HFFc6 (cell line): ENCODE data around the gene TANGO2. TPM values are rescaled to one million over a fixed set of nuclear protein-coding genes. Genes with fewer than 3 reads are reported as not detected.

Experiments used
- DNase-seq: peaks from one replicate; pipeline ENCODE4 v3.0.0-alpha.2; 2018
- H3K27ac Mint-ChIP-seq: 2 replicates; pipeline ENCODE4 v1.8.0; 2020; ENCODE audit warnings: mild to moderate bottlenecking, mixed read lengths
- H3K27me3 Mint-ChIP-seq: 2 replicates; pipeline ENCODE4 v1.8.0; 2021; ENCODE audit warnings: mild to moderate bottlenecking, moderate library complexity, mixed read lengths; ENCODE audit not compliant: insufficient read depth
- H3K36me3 Mint-ChIP-seq: 2 replicates; pipeline ENCODE4 v1.8.0; 2021; ENCODE audit warnings: low read depth, mixed read lengths
- H3K4me1 Mint-ChIP-seq: 2 replicates; pipeline ENCODE4 v1.8.0; 2020; ENCODE audit warnings: low read depth, mixed read lengths
- H3K4me3 Mint-ChIP-seq: 2 replicates; pipeline ENCODE4 v1.8.0; 2020; ENCODE audit warnings: mild to moderate bottlenecking, moderate library complexity, mixed read lengths
- H3K9me3 Mint-ChIP-seq: 2 replicates; pipeline ENCODE4 v1.8.0; 2020; ENCODE audit warnings: mild to moderate bottlenecking, mixed read lengths
- CTCF ChIP-seq: fragments of 200-600 bp; sonication (generic); IDR thresholded peaks from 2 replicates; pipeline ENCODE4 v1.5.0; 2021; ENCODE audit warnings: antibody characterized with exemption, mild to moderate bottlenecking
- total RNA-seq, 6 experiments: library from RNA; stranded (reverse); fragmentation: NEBNext Ultra II Directional; extraction: Animal tissue kit (Norgen Biotek cat#: 25700); gene quantifications; 2 replicates in 1 of 6; 3 replicates in 5 of 6; pipeline ENCODE4 v1.2.3, GENCODE V29; 2021

Gene TANGO2
- total RNA-seq, 6 experiments from 2014 or later: 28.5 to 38.0 (median 34.9) TPM

GRCh38 chr22:19992481-19992911 is 28.4 kb upstream of the TANGO2 start:
- H3K27me3 Mint-ChIP-seq: peaks cover 10% of the 10 kb centered on the region
- DNase-seq: no peak
- H3K27ac Mint-ChIP-seq: no peak overlapping the region
- no peaks in the 10 kb centered on the region for H3K36me3 Mint-ChIP-seq
- H3K4me1 Mint-ChIP-seq: no peaks in the 10 kb centered on the region
- H3K4me3 Mint-ChIP-seq: no peak overlapping the region
- TF ChIP-seq CTCF: no peak
- no peaks in the 10 kb centered on the region for H3K9me3 Mint-ChIP-seq

- no peak for DNase-seq
- no peak overlapping the region for H3K27ac Mint-ChIP-seq
- no peaks in the 10 kb centered on the region for H3K4me1 Mint-ChIP-seq
- no peak overlapping the region for H3K4me3 Mint-ChIP-seq
- H3K9me3 Mint-ChIP-seq: no peaks in the 10 kb centered on the region
- peaks cover 10% of the 10 kb centered on the region for H3K27me3 Mint-ChIP-seq
- no peak for TF ChIP-seq CTCF
- H3K36me3 Mint-ChIP-seq: no peaks in the 10 kb centered on the region
These were observed 28.0 kb upstream of the TANGO2 start for GRCh38 chr22:19992921-19993355.

GRCh38 chr22:19993926-19994325 is 27.0 kb upstream of the TANGO2 start:
- Mint-ChIP-seq H3K36me3 (no peaks in the 10 kb centered on the region), H3K4me1 (no peaks in the 10 kb centered on the region), H3K27ac (no peak overlapping the region), H3K9me3 (no peaks in the 10 kb centered on the region), H3K4me3 (no peak overlapping the region), H3K27me3 (peaks cover 10% of the 10 kb centered on the region)
- no peak for DNase-seq
- TF ChIP-seq CTCF: no peak

- H3K27ac Mint-ChIP-seq: no peak overlapping the region
- no peaks in the 10 kb centered on the region for H3K36me3 Mint-ChIP-seq
- no peaks in the 10 kb centered on the region for H3K4me1 Mint-ChIP-seq
- H3K27me3 Mint-ChIP-seq: peaks cover 8% of the 10 kb centered on the region
- no peak for TF ChIP-seq CTCF
- DNase-seq: no peak
- H3K4me3 Mint-ChIP-seq: no peak overlapping the region
- no peaks in the 10 kb centered on the region for H3K9me3 Mint-ChIP-seq
These were observed 25.9 kb upstream of the TANGO2 start for GRCh38 chr22:19994851-19995610.

GRCh38 chr22:19995611-19996339 is 25.1 kb upstream of the TANGO2 start:
- Mint-ChIP-seq H3K4me3 (no peak overlapping the region), H3K9me3 (no peaks in the 10 kb centered on the region), H3K27ac (no peak overlapping the region), H3K27me3 (peaks cover 7% of the 10 kb centered on the region), H3K36me3 (no peaks in the 10 kb centered on the region), H3K4me1 (no peaks in the 10 kb centered on the region)
- TF ChIP-seq CTCF: no peak
- DNase-seq: no peak
